CD4-positive, alpha-beta T cell treated with Interleukin-12 subunit alpha and Interleukin-12 subunit beta, for 1 hour (primary cell): ENCODE data around the gene TNFRSF9.

Experiments
- DNase-seq: peaks from one replicate; pipeline ENCODE4 v3.0.0-alpha.2; 2020

TNFRSF9 gene

GRCh38 chr1:7869136-7869920 is 71.3 kb downstream of the TNFRSF9 start:
- no peak for DNase-seq

GRCh38 chr1:7868070-7868780 is 72.4 kb downstream of the TNFRSF9 start:
- no peak for DNase-seq

GRCh38 chr1:7865978-7866377 is 74.7 kb downstream of the TNFRSF9 start:
- no peak for DNase-seq
